Posterior cingulate gyrus (tissue), 11 donors: ENCODE measurements around the gene MTMR3.

Source experiments
- DNase-seq, 10 donors: peaks; one replicate each; pipeline versions ENCODE4 v3.0.0 to v3.0.0-alpha.2; 2020 to 2021; ENCODE audit warnings: mixed read lengths in 3 of 10
- intact Hi-C: fragments of 100-400 bp; cut with DNase I; formaldehyde crosslinking; loops from one replicate; pipeline ENCODE4 v1.15.1; 2023

Gene MTMR3

DNA sequence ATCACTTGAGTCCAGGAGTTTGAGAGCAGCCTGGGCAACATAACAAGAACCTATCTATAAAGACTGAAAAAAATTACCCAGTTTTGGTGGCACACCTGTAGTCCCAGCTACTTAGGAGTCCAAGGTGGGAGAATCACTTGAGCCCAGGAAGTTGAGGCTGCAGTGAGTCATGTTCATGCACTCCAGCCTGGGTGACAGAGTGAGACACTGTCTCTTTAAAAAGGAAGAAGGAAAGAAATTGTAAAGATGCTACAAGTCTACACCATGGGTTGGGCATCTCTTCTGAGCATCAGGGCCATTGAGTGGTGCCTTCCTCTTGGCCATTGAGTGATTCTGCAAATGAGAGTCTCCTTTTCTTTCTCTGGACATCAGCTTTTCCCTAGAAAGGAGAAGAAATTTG lies 15.7 kb upstream of the MTMR3 start:
- intact Hi-C loops, result no loop called here
- DNase-seq, result no peak

DNA sequence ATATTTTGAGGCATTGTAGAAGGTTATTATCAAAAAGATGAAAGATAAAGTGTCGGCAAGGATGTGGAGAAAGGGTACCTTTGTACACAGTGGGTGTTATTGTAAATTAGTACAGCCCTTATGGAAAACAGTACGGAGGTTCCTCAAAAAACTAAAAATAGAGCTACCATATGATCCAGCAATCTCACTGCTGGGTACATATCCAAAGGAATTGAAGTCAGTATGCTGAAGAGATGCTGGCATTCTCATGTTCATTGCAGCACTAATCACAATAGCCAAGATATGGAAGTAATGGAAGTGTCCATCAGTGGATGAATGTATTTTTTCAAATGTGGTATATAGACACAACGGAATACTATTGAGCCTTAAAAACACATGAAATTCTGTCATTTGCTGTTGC lies 15.1 kb upstream of the MTMR3 start:
- intact Hi-C loops, result no loop called here
- DNase-seq, result no peak

DNA sequence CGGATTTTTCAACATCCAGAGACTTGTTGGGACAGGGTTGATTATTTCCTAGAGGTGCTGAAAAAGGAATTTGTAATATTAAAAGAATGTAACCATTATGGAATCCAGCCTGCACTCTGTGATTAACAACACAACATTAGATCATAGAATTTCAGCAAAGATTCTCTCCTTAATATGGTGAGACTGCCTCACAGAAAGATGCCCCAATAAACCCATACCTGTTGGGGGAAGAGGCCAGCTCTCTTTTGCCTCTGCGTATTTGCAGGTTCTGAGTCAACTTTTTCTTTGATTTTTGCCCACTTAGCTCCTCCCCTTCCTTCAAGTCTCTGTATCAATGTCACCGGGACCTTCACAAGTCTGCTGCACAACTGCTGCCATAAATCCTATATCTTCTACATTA lies 12.4 kb upstream of the MTMR3 start:
- intact Hi-C loops, result no loop called here
- DNase-seq, result no peak

DNA sequence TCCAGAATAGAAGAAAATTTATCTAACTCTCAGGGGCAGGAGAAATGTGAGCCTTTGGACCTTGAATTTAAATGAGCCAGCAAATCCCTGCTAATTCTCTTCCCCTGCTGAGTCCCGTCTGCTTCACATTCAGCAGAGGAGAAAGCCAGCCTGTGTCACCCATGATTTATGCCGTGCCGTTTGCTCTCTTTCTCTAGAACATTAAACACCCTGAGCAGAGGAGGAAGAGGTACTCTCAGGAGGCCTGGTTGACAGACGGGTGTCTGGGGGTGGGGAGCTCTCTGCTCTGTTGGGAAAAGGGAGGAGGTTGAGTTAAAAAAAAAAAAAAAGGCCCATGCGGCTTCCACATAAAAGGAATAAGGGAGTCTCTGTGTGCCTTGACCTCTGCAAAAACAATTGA lies 11.3 kb upstream of the MTMR3 start:
- DNase-seq, result no peak
- intact Hi-C loops, result no loop called here

DNA sequence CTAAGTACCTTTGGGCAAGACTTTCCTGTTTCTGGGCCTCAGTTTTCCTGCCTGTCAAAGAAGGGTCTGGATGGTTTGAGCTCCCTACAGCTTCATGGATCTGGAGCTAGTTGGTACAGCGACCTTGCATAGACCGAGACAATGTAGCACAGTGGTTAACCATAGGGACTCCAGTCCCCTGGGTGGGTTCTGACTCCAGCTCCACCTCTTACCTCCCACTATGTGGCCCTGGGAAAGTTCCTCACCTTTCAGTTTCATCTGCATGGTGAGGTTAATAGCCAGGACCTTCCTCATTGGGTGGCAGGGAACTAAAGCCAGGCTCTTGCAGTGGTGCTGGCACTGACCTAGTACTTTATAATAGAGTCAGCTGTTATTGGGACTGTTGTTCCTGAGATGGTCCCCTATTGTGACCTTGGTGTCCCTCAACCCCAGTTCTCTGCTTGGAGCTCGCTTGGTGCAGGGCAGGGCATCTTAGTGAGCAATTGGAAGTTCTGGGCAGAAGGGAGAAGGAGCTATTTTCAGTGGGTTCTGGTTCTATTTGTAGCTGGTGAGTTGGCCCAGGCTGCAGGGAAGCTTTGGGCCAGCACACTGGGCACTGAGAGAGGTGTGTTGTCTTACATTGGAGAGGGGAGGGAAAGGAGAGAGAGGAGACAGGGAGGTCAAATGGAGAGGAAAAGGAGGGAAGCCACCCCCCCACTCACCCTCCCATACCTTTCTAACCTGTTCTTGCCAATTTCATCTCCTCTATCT lies 10.7 kb upstream of the MTMR3 start:
- intact Hi-C loops, result no loop called here

DNA sequence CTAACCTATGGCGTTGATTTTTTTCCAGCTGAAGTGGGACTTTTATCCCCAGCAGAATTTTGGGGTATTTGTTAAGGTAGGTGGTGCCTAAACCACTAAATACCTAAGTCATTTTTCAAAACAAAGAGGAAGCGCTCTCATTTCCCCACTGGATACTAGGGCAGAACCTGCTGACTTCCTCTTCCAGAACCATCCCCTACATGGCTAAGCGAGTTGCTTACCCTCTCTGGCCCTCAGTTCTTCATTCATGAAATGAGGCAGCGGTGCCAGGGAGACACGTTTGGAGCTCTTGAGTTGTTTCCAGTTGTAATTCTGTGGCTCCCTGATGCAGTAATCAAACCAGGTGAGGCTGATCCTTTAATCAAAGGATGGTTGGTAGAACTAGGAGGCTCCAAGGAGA lies 10.0 kb upstream of the MTMR3 start:
- DNase-seq, result no peak
- intact Hi-C loops, result no loop called here

More for the DNA sequence above, 10.7 kb upstream of the MTMR3 start:
- no peak for DNase-seq

DNA sequence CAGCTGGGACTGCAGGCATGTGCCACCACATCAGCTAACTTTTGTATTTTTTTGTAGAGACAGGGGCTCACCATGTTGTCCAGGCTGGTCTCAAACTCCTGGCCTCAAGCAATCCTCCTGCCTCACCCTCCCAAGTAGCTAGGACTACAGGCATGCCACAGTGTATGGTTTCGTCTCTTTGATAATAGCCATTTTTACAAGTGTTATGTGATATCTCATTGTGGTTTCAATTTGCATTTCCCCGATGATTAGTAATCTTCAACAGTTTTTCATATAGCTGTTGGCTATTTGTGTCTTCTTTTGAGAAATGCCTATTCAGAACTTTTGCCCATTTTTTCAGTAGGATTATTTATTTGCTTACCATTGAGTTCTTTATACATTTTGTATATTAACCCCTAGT lies 9.0 kb upstream of the MTMR3 start:
- DNase-seq, result no peak
- intact Hi-C loops, result no loop called here

DNA sequence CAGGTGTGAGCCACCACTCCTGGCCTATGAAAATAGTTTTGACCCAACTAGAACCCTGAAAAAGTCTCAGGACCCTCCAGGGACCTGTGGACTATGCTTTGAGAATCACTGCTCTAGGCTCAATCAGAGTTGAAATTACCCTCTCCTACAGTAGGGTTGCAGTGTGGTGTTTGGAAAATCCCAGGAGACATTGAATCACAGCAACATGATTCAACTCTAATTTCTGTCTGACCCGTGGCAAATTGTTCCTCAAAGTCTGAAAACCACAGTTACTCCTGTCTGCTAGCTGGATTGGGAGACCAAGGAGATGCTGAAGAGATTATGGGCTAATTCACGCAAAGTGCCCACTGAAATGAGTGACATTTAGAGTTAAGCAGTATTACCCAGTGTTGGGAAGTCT lies 5.4 kb upstream of the MTMR3 start:
- intact Hi-C loops, result no loop called here
- no peak for DNase-seq

DNA sequence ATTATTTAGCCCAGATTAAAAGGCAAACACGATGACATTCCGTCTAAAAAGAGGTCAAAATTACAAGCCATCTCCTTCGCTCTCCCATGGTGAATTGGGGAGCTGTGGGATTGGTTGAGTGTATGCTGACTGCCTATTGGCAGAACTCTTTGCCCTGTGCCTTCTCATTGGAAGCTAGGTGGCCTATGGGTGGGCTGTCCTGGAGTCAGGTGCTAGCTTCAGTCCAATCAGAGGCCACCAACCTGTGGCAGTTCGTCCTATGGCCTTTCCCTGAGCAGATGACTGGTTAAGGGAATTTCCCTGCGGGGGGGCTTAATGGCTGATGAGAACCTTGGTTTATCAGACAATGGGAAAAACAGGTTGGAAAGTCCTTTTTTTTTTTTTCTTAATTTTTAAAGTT lies 3.2 kb upstream of the MTMR3 start:
- intact Hi-C loops, result loop anchor here (5.0 kb wide), 1 partner anchor 42 kb away; the partner anchor contains the start of gene ASCC2
- DNase-seq, result no peak

DNA sequence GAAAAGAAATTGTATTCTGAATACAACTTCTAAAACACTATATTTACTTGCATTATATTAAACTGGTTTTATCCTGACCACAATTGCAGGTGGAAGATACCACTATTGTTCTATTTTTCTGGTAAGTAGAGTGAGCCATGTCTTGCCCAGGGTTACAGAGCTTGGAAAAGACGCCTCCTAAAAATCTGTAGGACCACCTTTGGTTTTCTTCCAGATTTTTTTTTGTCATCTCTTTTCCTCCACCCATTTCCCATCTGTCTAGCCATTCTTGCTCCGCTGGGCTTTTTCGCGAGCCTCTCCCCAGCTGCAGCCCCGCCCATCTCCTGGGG lies 294 bp upstream of the MTMR3 start:
- intact Hi-C loops, result loop anchor here (5.0 kb wide), 1 partner anchor 45 kb away; the partner anchor contains the start of gene ASCC2
- no peak for DNase-seq

DNA sequence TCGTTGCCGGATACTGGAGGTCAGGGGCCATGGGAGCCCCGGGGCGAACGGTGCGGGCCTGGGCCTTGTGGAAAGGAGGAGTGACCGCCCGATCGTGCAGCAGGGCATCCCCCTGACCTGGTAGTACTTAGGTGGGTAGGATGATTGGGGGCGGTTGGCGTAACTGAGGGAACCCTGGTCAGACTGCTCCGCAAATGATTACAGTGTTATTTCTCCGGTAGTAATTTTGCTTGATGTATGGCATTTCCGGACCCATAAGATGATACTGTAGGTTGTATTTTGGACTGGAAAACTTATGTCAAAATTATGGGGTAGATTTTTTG lies 762 bp downstream of the MTMR3 start:
- no peak for DNase-seq
- intact Hi-C loops, result loop anchor here (5.0 kb wide), 1 partner anchor 46 kb away; the partner anchor contains the start of gene ASCC2

DNA sequence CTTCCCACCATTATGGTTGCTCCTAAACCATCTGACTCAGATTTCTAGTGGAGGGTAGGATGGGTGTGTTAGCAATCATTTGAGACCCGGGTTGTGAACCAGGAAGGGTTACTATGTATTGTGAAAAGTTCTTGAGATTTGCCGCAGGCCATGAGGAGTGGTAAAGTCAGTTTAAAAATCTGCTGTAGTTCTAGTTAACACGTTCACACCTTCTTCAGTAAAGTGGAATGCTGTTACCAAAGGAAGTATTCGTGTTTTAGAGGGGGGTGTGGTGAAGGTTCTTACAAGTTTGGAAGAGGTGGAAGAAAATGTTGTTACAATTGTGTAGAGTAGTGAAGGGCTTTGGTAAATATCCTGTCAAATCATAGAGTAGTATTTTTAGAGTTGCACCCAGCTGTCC lies 2.6 kb downstream of the MTMR3 start:
- intact Hi-C loops, result no loop called here
- DNase-seq, result no peak

DNA sequence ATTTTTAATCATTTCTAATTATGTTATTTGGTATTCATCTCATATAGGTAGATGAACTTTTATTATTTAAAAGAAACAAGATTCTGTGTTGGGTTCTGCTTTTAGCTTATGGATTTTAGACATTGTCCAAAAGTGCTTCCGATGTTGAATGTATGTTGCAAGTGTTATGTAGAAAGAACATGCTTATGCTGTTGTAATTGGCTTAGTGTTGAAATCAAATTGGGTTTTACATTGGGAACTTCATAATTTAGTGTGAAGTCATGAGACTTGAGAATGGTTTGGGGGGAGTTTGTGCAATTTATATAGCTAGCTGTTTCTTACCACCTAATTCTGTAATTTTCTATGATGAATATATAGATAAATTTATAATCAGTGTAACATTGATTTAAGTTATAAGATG lies 3.6 kb downstream of the MTMR3 start:
- intact Hi-C loops, result no loop called here
- no peak for DNase-seq

DNA sequence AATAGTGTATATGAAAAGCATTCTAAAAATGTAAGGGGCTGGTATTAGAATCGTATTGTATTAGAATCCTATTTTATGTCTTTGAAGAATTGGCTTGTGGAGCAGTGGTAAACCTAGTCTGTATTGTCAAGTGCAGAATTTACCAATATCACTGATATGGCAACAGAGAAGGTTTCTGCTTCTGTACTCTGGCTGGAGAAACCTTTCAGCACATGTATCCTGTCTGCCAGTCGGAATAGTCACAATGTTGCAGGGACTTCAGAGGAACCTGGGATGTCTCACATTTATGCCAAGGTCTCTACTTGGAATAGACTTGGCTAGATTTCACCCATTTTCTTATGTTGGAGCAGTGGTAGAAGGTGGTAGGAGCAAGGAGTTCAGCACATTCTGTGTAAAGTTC lies 4.4 kb downstream of the MTMR3 start:
- intact Hi-C loops, result no loop called here

DNA sequence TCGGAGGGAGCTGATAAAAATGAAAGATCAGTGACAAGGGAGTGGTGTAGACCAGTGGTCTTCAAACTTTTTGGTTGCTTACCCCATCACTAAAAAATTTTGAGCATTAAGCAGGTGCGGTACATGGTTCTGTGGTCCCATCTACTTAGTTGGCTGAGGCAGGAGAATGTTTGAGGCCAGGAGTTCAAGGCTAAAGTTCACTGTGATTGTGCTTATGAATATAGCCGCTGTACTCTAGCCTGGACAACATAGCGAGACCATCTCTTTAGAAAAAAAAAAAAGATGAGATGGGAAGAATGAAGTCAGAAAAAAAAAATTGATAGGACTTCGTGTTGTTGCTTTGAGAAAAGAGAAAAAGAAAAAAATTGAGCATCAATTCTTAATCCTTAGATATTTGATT lies 7.8 kb downstream of the MTMR3 start:
- no peak for DNase-seq
- intact Hi-C loops, result no loop called here

More for the DNA sequence above, 4.4 kb downstream of the MTMR3 start:
- DNase-seq, result no peak

DNA sequence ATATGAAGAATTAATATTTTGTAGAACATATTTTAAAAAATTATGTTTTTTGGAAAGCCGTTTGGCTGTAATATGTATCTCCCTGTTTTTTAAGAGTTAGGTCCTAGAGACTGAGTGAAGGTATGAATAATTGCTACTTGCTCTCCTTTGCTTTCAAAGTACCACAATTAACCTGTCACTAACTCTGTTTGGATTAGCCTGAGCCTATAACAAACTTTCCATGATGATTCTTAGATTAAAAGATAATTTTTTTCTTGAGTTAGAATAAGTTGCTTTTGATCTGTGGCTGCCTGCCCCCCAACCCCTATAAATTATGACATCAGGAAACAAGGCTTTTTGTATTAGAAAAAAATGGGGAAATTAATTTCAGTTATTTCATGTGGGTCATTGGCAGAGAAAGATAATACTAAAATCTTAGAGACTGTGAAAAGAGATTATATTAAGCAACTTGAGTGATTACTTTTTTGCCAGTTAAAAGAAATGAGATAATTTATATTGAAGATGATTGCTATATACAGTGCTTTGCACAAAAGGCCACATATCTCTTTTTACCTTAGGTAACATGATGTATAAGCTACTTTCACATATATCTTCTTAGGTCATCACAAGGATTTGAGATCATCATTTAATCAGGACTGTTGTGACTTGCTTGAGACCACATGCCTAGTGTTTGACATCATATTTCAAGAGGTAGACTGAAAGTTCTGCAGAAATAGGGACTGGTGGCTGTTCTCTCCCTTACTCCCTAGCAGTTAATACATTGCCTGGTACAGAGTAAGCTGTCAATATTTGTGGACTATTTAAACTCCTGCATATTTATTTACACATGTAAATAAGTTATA lies 9.6 kb downstream of the MTMR3 start:
- intact Hi-C loops, result no loop called here
- no peak for DNase-seq

DNA sequence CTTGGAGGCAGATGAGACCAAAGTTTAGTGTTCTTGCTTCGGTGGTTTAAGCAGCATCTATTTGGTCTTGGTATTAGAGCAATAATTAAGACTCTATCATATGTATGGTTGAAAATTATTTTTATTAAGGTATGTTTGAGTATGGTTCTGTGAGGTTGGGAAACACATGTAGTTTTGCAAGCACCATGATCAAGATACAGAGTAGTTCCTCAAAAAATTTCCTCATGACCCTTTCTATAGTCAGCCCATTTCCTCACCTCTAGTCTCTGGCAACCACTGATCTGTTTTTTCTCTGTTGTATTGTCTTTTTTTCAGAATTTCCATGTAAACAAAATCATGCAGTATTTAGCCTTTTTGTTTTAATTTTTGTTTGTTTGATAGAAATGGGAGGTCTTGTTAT lies 18.4 kb downstream of the MTMR3 start:
- intact Hi-C loops, result no loop called here
- DNase-seq, result no peak

DNA sequence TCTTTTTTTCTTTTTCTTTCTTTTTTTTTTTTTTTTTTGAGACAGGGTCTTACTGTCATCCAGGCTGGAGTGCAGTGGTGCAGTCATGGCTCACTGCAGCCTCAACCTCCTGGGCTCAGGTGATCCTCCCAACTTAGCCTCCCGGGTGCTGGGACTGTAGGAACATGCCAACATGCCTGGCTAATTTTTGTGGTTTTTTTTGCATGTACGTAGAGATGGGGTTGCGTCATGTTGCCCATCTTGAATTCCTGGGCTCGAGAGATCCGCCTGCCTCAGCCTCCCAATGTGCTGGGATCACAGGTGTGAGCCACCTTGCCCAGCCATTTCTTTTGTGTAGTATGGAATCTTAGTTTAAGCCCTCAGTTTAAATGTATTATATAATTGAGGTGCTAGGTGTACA lies 20.4 kb downstream of the MTMR3 start:
- DNase-seq, result no peak
- intact Hi-C loops, result no loop called here

DNA sequence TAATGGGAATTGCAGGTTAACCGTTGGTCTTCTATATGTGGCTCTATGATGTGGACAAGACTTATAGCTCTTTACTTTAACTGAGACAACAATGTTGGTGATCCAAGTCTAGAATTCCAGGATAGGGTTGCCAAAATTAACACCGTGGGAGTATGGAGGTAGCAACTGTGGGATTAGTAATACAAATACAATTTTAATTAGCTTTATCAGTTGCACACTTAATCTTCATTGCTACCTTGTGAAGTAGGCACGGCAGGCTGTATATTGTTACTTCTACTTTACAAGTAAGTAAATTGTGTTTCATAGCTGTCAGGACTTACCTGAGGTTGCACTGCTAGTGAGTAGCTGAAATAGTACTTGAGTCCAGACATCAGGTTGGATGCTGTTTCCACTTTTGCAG lies 21.0 kb downstream of the MTMR3 start:
- DNase-seq, result no peak
- intact Hi-C loops, result no loop called here

DNA sequence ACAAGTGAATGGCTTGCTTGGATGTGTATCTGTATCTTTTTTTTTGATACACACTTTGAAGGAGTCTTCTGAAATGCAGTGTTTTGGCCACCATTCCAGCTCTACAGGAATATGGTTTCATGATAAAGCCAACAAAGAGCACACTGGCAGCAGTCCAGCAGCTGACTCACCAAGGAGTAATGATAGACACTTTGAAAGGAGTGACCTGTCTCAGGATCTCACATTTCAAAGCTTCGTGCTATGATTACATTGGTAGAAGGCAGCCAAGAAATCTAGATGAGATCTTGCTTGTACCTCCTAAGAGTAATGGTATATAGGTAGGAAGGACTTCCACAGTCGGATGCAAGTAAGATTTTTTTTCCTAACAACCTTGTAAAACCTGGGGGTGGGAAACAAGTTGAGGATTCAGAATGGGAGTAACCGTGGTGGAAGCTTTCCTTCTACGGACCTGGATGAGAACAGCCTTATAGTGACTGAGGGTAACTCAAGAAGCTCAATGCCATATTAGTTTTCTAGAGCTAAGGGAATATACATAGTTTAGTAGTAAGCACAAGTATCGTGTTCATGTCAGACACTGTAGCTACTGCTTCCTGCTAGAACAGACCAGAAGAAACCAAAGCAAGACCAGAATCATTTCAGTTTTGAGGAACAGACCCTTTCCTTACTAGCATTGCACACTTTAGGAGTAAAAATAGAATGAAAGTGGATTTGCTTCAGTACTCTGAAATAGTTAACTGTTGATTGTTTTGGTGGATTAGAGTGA lies 25.0 kb downstream of the MTMR3 start:
- intact Hi-C loops, result no loop called here
- peak in 4 of 10 donors; percentile 13 to 47 (median 18) for DNase-seq

DNA sequence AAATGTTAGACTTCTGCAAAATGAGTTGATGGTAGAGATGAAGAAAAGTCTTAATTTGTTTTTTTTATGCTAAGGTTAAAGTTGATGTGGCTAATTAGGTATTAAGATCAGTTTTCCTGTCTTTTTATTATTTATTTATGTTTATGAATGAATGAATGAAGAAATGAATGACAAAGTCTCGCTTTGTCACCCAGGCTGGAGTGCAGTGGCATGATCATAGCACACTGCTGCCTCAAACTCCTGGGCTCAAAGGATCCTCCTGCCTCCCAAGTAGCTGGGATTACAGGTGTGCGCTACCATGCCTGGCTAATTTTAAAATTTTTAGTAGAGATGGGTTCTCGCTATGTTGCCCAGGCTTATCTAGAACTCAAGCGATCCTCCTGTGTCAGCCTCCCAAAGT lies 29.2 kb downstream of the MTMR3 start:
- intact Hi-C loops, result no loop called here
- DNase-seq, result no peak
